Activated gamma-delta T cell (primary cell): ENCODE results near the gene BCL2L13.
"Not testable (repeated sequence)": the region's sequence is repeated elsewhere in the genome, so short reads cannot be mapped to it uniquely, and the experiment has no call there.

ENCODE experiments used
- DNase-seq: peaks from one replicate; lab custom pipeline; 2025; lab: John Stamatoyannopoulos, UW

The BCL2L13 gene

GRCh38 chr22:17636850-17637249 lies 1.7 kb upstream of the BCL2L13 start:
- DNase-seq = not testable (repeated sequence)

GRCh38 chr22:17637490-17638181 lies 921 bp upstream of the BCL2L13 start:
- no peak for DNase-seq

GRCh38 chr22:17638182-17638431 lies 450 bp upstream of the BCL2L13 start:
- no peak for DNase-seq

- DNase-seq = no peak
Observed at GRCh38 chr22:17639247-17639741, 737 bp downstream of the BCL2L13 start.

- DNase-seq = no peak
Observed at GRCh38 chr22:17641269-17641668, 2.7 kb downstream of the BCL2L13 start.

GRCh38 chr22:17642357-17642756 lies 3.8 kb downstream of the BCL2L13 start:
- DNase-seq = not testable (repeated sequence)

GRCh38 chr22:17647452-17647851 lies 8.9 kb downstream of the BCL2L13 start:
- no peak for DNase-seq

- DNase-seq = no peak
Observed at GRCh38 chr22:17647991-17648390, 9.4 kb downstream of the BCL2L13 start.

- DNase-seq = no peak
Observed at GRCh38 chr22:17648569-17648968, 10.0 kb downstream of the BCL2L13 start.

- DNase-seq = no peak
Observed at GRCh38 chr22:17655289-17655688, 16.7 kb downstream of the BCL2L13 start.

- no peak for DNase-seq
Observed at GRCh38 chr22:17656870-17657395, 18.4 kb downstream of the BCL2L13 start.

- DNase-seq = no peak
Observed at GRCh38 chr22:17664414-17665055, 26.0 kb downstream of the BCL2L13 start.

- DNase-seq = no peak
Observed at GRCh38 chr22:17665248-17665647, 26.7 kb downstream of the BCL2L13 start.

GRCh38 chr22:17665854-17666253 lies 27.3 kb downstream of the BCL2L13 start:
- DNase-seq = no peak

- not testable (repeated sequence) for DNase-seq
Observed at GRCh38 chr22:17671521-17672092, 33.0 kb downstream of the BCL2L13 start.

- no peak for DNase-seq
Observed at GRCh38 chr22:17672417-17672991, 33.9 kb downstream of the BCL2L13 start.

GRCh38 chr22:17674152-17674551 lies 35.6 kb downstream of the BCL2L13 start:
- no peak for DNase-seq

- DNase-seq = no peak
Observed at GRCh38 chr22:17675584-17675983, 37.0 kb downstream of the BCL2L13 start.

- DNase-seq = no peak
Observed at GRCh38 chr22:17678817-17679385, 40.3 kb downstream of the BCL2L13 start.

GRCh38 chr22:17684245-17684644 lies 45.7 kb downstream of the BCL2L13 start:
- DNase-seq = no peak

- DNase-seq = no peak
Observed at GRCh38 chr22:17692841-17693240, 54.3 kb downstream of the BCL2L13 start.

- DNase-seq = no peak
Observed at GRCh38 chr22:17694193-17694592, 55.6 kb downstream of the BCL2L13 start.
